ENCODE measurements around the gene PRKAR1B.

Gene PRKAR1B

GRCh38 chr7:584820-585219 lies 142.3 kb downstream of the PRKAR1B start:
- H3K4me3 ChIP-seq (ENCODE audit: low read length), result no peak overlapping the region
- TF ChIP-seq CTCF (IDR thresholded peaks at IDR 0.05; ENCODE audit: insufficient read depth, low read depth, low read length, missing control alignments), result no peak
- DNase-seq (ENCODE audit: low read depth), result no peak

GRCh38 chr7:584122-584465 lies 143.0 kb downstream of the PRKAR1B start:
- H3K4me3 ChIP-seq (ENCODE audit: low read length), result no peak overlapping the region
- DNase-seq (ENCODE audit: low read depth), result peak; percentile 9
- no peak for TF ChIP-seq CTCF (IDR thresholded peaks at IDR 0.05; ENCODE audit: insufficient read depth, low read depth, low read length, missing control alignments)

GRCh38 chr7:583410-584121 lies 143.5 kb downstream of the PRKAR1B start:
- no peak for TF ChIP-seq CTCF (IDR thresholded peaks at IDR 0.05; ENCODE audit: insufficient read depth, low read depth, low read length, missing control alignments)
- no peak for DNase-seq (ENCODE audit: low read depth)
- H3K4me3 ChIP-seq (ENCODE audit: low read length), result no peak overlapping the region

GRCh38 chr7:582931-583330 lies 144.2 kb downstream of the PRKAR1B start:
- H3K4me3 ChIP-seq (ENCODE audit: low read length), result no peak overlapping the region
- no peak for TF ChIP-seq CTCF (IDR thresholded peaks at IDR 0.05; ENCODE audit: insufficient read depth, low read depth, low read length, missing control alignments)
- DNase-seq (ENCODE audit: low read depth), result no peak

GRCh38 chr7:582081-582835 lies 144.8 kb downstream of the PRKAR1B start:
- H3K4me3 ChIP-seq (ENCODE audit: low read length), result no peak overlapping the region
- DNase-seq (ENCODE audit: low read depth), result no peak
- no peak for TF ChIP-seq CTCF (IDR thresholded peaks at IDR 0.05; ENCODE audit: insufficient read depth, low read depth, low read length, missing control alignments)

GRCh38 chr7:578386-578785 lies 148.7 kb downstream of the PRKAR1B start:
- no peak for DNase-seq (ENCODE audit: low read depth)
- no peak overlapping the region for H3K4me3 ChIP-seq (ENCODE audit: low read length)
- no peak for TF ChIP-seq CTCF (IDR thresholded peaks at IDR 0.05; ENCODE audit: insufficient read depth, low read depth, low read length, missing control alignments)
